ENCODE measurements around the gene DSCAM.

The DSCAM gene

GRCh38 chr21:40757366-40757765, 89.6 kb downstream of the DSCAM start:
- no peak overlapping the region for H3K27ac ChIP-seq
- no peak for TF ChIP-seq CTCF (conservative IDR thresholded peaks at IDR 0.05)

GRCh38 chr21:40754466-40754865, 92.5 kb downstream of the DSCAM start:
- TF ChIP-seq CTCF (conservative IDR thresholded peaks at IDR 0.05) = no peak
- H3K27ac ChIP-seq = no peak overlapping the region

GRCh38 chr21:40753756-40754155, 93.2 kb downstream of the DSCAM start:
- no peak for TF ChIP-seq CTCF (conservative IDR thresholded peaks at IDR 0.05)
- no peak overlapping the region for H3K27ac ChIP-seq

GRCh38 chr21:40752125-40752524, 94.8 kb downstream of the DSCAM start:
- TF ChIP-seq CTCF (conservative IDR thresholded peaks at IDR 0.05) = no peak
- no peak overlapping the region for H3K27ac ChIP-seq

GRCh38 chr21:40751221-40751620, 95.7 kb downstream of the DSCAM start:
- no peak overlapping the region for H3K27ac ChIP-seq
- TF ChIP-seq CTCF (conservative IDR thresholded peaks at IDR 0.05) = no peak

- TF ChIP-seq CTCF (conservative IDR thresholded peaks at IDR 0.05) = no peak
- no peak overlapping the region for H3K27ac ChIP-seq
These were observed 110.8 kb downstream of the DSCAM start for GRCh38 chr21:40736145-40736544.

- H3K27ac ChIP-seq = no peak overlapping the region
- TF ChIP-seq CTCF (conservative IDR thresholded peaks at IDR 0.05) = no peak
These were observed 113.9 kb downstream of the DSCAM start for GRCh38 chr21:40733024-40733397.

Data from VCaP (cell line).